SK-N-MC (cell line): ENCODE results near the gene GBX2.

Source experiments
- EZH2 ChIP-seq: fragments of 200-600 bp; sonication (generic); IDR thresholded peaks from one replicate; pipeline ENCODE4 v1.6.1; 2017; ENCODE audit warnings: antibody characterized with exemption
- POLR2AphosphoS5 ChIP-seq: IDR thresholded peaks from 2 replicates; pipeline ENCODE4 v1.6.1; 2012; ENCODE audit warnings: mild to moderate bottlenecking, low read depth, low read length, borderline replicate concordance

GRCh38 chr2:236178890-236179235, 10.7 kb upstream of the GBX2 start:
- TF ChIP-seq POLR2AphosphoS5 (no peak), EZH2 (no peak)
